OCI-LY7 (cell line): ENCODE measurements around the gene FEM1A.

Experiments used
- EZH2phosphoT487 ChIP-seq: fragments of 200-600 bp; sonication (generic); IDR thresholded peaks from 2 replicates; pipeline ENCODE4 v1.6.1; 2018; ENCODE audit warnings: low read depth, borderline replicate concordance, mild to moderate bottlenecking, mixed run types, antibody characterized with exemption, low read length, moderate library complexity, mixed read lengths
- TF ChIP-seq, protein P1 (sequence below): fragments of 200-600 bp; sonication (generic); conservative IDR thresholded peaks from 2 replicates; pipeline ENCODE4 v1.5.1; 2014; ENCODE audit warnings: mild to moderate bottlenecking, antibody characterized with exemption, low read length, moderate library complexity, mixed read lengths

DNA sequence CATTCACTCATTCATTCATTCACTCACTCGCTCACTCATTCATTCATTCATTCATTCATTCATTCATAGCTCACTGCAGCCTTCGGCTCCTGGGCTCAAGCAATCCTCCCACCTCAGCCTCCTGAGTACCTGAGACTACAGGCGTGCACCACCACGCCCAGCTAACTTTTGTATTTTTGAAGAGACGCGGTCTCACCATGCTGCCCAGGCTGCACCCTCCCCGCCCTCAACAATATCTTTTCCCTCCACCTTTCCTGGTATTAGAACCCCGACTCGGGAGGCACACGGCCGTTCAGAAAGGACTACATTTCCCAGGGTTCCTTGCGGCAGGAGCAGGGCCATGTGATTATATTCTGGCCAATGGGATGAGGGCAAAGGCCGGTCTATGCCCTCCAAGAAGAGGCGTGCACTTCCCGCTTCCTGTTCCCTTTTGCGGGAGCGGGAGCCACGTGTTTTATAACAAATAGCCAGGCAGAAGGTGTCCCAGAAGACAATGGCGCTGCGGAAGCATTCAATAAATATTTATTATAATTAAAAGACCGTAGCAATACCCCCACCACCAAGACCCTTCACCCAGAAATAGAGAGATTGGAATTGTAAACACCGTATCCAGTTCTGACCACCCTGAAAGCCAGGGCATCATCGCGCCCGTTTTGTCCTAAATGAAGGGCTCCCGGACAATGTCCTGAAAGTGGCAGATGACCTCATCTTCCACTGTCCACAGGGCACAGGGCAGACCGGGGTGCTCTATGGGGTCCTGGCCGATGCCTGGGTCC is 24.1 kb downstream of the FEM1A start:
- TF ChIP-seq, protein P1, sequence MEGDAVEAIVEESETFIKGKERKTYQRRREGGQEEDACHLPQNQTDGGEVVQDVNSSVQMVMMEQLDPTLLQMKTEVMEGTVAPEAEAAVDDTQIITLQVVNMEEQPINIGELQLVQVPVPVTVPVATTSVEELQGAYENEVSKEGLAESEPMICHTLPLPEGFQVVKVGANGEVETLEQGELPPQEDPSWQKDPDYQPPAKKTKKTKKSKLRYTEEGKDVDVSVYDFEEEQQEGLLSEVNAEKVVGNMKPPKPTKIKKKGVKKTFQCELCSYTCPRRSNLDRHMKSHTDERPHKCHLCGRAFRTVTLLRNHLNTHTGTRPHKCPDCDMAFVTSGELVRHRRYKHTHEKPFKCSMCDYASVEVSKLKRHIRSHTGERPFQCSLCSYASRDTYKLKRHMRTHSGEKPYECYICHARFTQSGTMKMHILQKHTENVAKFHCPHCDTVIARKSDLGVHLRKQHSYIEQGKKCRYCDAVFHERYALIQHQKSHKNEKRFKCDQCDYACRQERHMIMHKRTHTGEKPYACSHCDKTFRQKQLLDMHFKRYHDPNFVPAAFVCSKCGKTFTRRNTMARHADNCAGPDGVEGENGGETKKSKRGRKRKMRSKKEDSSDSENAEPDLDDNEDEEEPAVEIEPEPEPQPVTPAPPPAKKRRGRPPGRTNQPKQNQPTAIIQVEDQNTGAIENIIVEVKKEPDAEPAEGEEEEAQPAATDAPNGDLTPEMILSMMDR: no peak
- TF ChIP-seq EZH2phosphoT487: no peak
